MV-4-11 (cell line): ENCODE data around the gene MPHOSPH10.
"Not testable (repeated sequence)": the region's sequence is repeated elsewhere in the genome, so short reads cannot be mapped to it uniquely, and the experiment has no call there.

Experiments used
- DNase-seq: peaks from one replicate; lab custom pipeline; 2025; lab: John Stamatoyannopoulos, UW

Gene MPHOSPH10

DNA sequence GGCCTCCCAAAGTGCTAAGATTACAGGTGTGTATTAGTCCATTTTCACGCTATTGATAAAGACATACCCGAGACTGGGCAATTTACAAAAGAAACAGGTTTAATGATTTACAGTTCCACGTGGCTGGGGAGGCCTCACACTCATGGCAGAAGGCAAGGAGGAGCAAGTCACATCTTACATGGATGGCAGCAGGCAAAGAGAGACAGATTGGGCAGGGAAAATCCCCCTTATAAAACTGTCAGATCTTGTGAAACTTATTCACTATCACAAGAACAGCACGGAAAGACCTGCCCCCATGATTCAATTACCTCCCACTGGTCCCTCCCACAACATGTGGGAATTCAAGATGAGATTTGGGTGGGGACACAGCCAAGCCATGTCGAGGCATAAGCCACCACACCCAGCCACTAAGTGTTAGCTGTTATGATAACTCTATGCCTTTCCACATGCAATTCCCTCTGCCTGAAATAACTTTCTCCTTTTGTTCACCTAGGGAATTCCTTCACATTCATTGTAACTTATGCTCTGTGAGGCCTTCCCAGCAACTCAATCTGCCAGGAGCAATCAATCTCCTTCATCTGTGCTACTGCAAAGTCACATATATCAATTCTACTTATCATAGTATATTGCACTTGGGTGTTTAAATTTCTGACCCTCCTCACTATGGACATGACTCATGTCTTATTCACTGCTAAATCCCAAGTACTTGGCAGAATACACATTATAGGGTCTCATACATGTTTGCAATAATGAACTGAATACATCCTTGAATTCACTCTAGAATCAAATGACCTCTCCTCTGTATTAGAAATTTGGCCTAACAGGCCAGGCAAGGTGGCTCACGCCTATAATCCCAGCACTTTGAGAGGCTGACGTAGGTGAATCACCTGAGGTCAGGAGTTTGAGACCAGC lies 7.8 kb upstream of the MPHOSPH10 start:
- no peak for DNase-seq

DNA sequence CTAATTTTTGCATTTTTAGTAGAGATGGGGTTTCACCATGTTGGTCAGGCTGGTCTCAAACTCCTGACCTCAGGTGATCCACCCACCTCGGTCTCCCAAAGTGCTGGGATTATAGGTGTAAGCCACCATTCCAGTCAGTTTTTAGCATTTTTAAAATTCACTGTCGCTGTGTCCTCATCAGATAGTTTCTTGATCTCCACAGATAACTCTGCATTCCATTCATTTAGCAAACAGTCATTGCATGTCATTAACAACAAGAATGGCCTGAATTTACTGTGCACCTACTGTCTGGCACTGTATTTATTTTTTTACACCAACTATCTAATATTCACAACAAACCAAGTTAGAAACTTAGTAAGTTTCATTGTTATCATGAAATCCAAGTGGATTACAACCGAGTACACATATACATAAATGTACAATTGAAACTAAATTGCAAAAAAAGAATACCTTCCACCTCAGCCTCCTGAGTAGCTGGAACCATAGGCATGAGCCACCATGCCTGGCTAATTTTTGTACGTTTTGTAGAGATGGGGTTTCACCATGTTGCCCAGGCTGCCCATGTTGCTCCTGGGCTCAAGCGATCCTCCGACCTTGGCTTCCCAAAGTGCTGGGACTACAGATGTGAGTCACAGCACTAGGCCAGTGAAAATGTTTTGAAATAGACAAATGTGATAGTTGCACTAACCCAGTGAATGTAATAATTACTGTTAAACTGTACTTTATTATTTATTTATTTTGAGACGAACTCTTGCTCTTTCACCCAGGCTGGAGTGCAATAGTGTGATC lies 4.7 kb upstream of the MPHOSPH10 start:
- no peak for DNase-seq

DNA sequence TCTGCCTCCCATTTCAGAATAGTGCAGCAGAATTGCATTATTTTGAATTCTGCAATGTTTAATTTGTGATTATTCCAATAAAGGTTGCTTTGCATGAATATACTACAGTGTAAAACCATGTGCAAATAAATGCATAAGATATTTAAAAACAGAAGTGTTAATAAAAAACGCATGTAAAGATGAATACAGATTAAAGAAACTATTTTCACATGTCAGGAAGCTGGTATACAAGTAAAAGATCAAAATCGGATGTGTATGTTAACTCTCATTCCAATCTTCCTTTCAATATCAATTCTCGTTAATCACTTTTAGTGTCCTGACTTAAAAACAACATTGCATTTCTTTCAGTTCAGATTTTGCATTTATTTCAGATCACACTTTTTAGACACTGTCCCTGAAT lies 3.5 kb upstream of the MPHOSPH10 start:
- no peak for DNase-seq

DNA sequence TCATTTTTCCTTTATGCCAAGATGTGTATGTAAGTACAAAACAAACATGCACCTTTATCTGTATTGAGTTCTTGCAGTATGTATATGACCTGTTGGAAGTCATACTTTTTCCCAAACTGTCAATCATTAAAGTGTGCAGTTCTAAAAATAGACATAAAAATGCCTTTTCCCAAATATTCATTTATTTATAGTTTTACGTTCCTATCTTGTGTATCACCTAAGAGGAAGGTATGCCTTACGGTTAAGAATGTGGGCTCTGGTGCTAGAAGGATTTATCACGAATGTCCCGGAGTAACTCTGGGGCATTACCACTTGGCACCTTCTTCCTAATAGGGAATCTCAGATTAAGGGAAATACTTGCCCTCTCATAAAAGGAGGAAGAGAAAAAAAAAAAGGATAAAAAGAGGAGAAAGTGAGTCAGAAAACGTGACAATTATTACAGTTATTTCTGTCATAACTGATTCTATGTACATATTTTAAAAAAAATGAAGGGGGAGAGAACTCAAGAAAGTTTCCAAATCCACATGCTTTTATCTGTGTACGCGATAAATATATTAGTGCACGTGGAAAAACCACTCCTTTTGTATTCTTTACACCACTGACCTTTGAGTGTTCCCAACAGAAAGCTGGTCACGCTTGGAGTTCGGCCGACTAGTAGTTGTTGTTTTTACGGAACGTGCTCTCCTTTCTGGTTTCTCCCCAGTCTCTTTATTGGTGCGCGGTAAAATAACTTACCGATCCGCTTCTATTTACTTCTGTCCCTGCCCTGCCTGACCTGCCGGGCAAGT lies 1.1 kb upstream of the MPHOSPH10 start:
- DNase-seq, result no peak

DNA sequence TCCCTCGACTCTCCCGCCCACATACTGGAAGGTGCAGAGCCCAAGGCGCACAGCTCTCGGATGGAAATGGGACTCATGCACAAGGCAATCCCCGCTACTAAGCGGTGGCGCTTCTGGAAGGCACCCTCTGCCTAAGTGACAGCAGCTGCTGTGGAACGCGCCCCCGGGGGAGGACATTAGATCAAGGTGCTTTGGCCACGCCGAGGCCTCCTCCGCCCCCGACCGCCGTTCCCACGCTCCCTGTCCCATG lies 607 bp upstream of the MPHOSPH10 start:
- peak; percentile 68 for DNase-seq

DNA sequence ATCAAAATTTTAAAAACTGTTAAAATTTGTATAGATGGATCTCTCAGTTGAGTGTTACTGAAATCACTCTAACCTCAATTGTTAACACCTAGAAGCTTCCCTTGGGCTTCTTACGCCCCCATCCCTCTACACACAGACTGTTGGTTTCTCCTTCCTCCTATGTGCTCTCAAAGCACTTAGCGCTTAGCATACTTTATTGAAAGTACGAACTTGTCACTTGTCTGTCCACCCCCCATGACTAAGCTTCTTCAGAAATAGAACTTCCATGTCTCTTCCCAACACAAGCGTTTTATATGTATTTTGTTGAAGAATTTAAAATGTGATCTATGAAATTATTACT lies 441 bp downstream of the MPHOSPH10 start:
- peak; percentile 37 for DNase-seq

DNA sequence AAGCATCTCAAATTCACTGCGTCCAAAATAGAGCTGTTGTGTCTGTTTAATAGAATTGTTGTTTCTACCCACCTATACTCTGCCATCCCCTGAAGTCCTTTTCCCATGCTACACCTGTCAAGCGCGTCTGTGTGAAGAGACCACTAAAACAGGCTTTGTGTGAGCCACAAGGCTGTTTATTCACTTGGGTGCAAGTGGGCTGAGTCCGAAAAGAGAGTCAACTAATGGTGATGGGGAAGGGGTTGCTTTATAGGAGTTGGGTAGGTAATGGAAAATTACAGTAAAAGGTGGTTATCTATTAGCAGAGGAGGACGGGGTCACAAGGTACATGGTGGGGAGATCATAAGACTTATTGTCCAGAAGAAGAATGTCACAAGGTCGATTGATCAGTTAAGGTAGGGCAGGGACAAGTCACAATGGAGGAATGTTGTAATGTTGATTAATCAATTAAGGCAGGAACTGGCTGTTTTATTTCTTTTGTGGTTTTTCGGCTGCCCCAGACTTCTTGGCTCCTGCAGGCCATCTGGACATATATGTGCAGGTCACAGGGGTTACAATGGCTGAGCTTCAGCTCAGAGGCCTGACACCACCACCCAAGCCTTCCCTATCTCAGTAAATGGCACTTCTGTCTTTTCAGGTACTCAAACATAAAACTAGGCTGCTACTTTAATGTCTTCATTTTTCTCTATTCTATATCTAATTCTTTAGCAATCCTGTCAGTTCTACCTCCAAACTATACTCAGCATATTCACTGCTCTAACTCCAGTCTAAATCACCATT lies 1.1 kb downstream of the MPHOSPH10 start:
- not testable (repeated sequence) for DNase-seq

DNA sequence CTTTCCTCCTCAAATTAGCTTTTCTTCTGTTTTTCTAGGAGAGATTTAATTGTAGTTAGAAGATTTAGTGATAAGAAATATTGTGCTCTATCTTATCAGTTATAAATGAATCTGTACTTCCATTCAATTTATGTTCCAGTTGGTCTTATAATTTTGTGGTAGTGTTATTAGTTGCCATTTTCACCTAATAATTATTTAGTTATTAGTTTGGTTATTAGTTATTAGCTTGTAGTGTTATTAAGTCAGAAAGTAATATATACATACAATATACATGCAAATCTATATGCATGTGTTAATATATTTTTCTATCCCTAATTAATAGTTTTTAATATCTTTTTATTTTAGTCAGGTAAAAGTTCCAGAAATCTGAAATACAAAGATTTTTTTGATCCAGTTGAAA lies 3.2 kb downstream of the MPHOSPH10 start:
- no peak for DNase-seq

DNA sequence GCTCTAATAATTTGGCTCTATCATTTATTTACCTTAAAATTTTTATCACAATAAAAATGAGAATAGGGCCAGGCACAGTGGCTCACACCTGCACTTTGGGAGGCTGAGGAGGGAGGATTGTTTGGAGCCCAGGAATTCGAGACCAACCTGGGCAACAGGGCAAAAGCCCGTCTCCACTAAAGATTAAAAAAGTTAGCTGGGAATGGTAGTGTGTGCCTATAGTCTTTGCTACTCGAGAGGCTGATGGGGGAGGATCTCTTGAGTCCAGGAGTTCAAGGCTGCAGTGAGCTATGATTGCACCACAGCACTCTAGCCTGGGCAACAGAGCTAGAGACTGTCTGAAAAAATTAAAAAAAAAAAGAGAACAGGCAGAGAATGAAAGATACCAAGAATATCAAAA lies 5.7 kb downstream of the MPHOSPH10 start:
- DNase-seq, result no peak

DNA sequence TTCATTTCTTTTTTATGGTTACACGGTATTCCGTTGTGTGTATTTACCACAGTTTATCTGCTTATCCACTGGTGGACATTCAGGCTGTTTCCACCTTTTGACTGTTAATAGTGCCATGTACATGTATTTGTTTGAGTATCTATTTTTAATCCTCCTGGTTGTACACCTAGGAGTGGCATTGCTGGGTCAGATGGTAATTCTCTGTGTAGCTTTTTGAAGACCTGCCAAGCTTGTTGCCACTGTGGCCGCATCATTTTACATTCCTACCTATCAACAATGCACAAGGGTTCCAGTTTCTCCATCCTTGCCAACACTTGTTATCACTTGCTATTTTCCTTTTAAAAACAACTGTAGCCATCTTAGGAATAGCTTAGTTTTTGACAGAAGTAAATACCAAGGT lies 13.3 kb downstream of the MPHOSPH10 start:
- no peak for DNase-seq

DNA sequence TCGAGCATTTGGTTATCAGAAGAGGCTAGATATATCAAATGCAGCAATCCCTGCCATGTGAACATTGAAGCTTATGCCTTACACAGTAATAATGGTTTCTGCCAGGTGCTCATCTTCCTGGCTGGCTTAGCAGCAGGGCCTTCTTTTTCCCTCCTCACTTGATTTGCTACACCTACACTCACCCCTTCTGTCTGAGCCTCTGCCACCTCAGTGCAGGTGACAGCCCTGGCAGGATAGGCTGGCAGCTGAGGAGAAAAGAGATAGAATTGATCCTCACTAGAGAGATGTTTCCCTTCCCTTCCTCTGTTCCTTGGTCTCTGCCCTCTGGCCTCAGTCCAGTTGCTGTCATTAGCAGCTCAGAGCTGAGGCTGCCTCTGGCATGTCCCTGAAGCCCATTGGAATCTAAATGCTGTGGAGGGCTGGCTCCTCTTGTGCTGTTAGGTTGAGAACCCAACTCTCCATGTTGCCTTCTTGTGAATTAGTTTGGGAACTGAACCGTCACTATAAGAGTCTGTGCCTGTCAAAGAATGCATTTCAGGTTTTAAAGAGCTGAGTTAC lies 18.2 kb downstream of the MPHOSPH10 start:
- DNase-seq, result no peak

DNA sequence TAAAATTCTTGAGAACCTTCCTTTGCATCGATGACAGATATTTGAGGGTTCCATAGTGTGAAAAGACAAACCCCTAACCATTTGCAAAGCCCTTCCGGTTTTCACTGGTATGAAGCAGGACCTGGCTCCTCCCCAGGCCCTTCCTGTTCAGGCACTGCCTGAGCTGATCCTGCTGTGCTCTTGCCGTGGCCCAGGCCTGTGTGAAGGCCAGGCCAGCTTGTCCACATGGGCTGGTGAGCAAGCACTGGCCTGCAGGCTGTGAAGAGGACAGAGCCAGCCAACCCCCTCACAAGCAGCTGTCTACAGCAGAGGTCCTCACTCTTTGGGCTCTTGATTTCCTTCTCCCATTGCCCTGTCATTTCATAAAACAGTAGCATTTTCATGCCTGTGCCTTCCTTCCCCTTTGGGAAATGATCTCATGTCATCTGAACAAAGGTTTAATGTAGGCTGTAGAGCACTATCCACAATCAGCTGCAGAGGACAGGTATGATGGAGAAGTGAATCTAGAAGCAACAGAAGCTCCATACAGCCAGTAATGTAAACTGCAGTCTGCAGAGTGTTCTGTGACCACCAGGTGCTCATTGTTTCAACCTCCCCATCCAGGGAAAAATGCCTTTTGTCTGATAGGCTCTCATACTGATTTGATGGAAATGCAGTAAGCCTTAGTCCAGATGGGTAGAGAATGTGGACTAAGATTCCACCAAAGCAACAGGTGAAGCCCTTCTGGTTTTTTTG lies 19.8 kb downstream of the MPHOSPH10 start:
- DNase-seq, result no peak

DNA sequence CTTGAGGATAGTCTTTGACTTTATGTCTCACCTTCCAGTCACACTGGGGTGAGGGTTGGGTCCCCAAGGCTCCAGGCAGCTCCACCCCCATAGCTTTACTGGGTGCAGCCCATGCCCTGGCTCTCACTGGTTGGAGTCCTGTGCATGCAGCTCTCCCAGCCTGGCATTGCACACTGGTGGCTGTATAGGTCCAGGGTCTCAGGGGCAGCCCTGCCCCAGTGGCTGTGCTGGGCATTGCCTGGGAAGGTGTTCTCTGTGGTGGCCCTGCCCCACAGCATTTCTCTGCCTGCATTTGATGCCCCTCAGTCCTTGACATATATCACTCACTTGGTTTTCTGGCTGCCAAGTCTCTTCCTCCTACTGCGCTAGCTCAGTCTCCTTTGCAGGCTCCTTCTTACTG lies 21.2 kb downstream of the MPHOSPH10 start:
- no peak for DNase-seq

DNA sequence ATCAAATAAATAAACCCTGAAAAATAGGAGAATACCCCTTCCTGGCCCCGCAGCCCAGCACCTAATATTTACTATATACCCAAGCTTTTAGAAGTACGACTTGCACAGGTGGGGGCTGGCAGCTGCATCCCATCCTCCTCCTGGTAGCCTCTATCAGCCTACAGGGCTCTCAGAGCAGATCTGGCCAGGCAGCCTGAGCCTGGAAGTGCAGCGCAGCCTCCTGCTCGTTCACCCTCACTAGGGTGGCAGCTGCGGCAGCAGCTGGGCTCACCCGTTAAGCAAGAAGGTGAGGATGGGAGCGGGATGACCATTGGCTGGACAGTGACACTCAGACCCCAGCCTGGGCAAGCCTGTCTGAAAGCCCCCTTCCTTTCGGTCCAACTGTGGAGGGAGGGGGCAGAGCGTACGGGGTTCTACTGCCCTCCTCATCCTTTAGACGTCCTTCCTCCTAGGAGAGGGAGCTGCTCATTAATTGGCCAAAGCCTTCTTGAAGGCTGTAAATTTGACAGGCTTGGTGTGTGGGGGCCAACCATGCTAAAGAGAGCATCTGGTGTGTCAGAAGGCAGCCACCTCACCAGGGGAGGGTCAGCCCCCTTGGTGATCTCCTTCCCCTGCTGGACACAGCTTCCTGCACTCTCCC lies 23.3 kb downstream of the MPHOSPH10 start:
- DNase-seq, result no peak

DNA sequence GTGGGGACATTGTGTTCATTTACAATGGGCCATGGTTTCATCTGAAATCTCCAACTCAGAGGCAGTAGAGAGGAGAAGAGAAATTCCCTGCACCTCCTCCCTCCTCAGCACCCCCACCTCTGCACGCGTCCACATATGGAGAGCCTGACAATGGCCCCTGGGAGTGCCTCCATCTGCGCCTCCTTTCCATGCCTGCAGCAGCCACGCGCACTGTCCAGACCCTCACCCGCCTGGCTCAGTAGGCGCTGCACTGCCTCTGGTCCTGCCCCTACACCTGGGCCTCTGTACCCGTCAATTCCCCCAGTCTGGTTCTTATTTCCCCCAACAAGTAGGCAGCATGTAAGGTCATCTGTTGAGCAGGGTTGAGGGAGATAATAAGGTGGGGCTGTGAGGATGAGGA lies 23.8 kb downstream of the MPHOSPH10 start:
- no peak for DNase-seq

DNA sequence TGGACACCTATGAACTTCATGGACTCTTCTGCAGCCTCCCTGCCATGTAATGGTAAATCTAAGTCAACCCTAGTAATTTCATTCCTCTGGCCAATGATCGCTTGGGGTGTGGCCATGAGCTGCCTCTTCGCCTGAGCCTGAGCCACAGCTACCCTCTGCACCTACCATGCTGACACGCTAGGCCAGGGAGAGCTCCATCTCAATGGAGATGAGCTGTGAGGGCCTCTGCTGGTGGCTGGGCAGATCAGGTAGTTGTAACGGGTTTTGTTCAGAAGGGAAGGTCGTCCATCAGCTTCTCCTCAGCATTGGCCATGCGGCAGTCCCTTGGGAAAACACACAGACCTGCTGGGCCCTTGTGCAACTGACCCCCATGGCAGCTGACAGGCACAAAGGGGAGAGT lies 24.4 kb downstream of the MPHOSPH10 start:
- no peak for DNase-seq

DNA sequence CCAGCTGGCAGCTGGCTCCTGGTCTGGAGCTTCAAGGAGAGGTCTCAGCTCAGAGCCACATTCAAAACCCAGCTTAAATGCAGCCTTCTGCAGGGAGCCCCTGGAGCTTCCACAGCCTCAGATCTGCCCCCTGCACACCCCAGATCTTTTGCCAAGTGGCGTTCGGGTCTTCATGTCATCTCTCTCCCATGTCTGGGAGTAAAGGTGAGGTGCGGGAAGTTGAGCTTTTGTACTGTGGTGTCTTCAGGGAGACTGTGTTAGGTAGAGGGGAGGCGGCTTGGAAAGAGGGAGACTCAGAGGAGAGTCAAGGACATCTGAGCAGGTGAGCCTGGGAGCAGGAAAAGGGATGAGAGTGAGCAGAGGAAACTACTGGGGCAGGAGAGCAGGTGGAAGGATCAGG lies 25.4 kb downstream of the MPHOSPH10 start:
- no peak for DNase-seq

DNA sequence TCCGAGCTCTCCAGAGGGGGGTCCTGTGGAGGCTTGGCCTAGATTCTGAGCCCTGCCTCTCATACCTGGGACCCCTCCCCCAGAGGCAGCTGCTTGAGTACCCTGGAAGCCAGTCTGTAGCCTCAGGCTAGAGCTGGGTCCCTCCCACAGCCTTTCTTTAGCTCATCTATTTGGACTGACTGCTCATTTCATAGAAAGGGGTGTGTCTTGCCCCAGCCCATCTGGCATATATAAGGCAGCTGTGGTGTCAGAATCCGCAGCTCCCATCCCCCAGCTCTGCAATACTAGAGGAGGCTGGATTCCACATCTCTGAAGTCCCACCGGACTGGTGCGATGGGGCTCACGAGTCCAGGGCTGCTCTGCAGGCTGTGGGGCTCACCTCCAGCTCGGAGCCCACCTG lies 26.1 kb downstream of the MPHOSPH10 start:
- peak; percentile 13 for DNase-seq

DNA sequence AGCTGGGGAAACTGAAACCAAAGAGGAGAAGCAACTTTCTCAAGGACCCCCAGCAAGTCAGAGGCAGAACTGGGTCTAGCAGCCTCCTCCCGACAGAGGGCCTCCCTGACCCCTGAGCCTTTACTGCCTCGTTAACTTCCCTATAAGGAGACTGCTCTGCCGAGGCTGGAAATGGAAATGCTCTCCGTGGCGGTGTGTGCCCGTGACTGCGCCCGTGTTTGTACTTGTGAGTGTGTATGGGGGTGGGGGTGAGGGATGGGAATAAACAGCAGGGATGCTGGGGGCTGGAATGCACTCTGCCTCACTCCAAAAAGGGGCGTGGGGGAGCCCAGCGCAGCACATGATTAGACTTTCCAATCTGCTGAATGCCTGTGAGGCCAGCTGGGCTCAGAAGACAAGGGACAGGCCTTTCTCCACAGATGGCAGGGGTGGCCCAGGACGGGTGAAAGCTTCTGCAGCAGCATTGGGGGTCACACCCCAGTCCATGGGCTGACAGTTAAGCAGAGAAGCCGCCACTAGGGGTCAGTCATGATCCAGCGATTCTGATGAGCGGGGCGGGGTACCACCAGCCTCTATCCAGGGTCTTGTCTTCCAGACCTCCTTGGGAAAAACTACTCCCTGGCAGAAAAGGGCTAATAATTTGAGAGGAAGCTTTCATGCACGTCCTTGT lies 26.8 kb downstream of the MPHOSPH10 start:
- DNase-seq, result no peak

DNA sequence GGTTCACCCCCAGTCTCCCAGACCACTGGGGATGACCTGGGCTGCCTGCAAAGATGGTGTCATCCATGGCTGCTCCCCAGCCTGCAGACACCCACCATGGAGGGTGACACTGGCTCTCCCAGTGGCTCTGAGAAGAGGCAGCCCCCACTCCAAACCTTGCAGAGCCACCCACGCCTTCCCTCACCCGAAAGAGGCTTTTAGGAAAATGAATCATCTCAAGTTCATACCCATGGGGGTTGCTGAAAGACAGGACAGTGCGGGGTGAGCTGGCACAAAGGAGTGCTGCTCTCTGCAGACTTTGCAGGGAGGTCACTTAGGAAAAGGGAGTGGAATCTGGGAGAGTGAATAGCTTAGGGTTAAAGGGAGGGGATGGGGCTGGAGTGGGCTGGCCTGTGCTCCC lies 36.4 kb downstream of the MPHOSPH10 start:
- no peak for DNase-seq
